Ecto neural progenitor cell (in vitro differentiated cells): ENCODE results near the gene OR52I2.

ENCODE experiments used
- DNase-seq: peaks from one replicate; pipeline ENCODE4 v3.0.0-alpha.2; 2018; ENCODE audit warnings: low spot score

The OR52I2 gene

DNA sequence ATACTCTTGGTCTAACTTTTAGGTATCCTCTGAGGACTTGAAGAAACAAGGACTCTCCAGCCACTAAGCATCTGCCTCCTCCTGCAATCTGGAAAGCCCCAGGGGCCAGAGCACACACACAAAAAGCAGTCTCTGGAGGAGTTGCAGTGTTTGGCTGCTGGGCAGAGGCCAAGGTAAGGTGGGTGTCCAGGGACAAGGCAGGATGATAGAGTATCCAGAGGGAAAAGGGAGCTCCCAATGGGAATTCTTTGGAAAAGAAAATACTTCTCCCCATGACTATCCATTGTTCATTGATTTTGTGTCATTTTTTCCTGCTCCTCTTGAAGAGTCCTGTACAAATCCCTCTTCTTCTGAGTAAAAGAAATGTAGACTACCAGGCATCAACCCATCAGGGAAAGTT is at the start of gene OR52I2:
OR52I2 (plus strand) TSS at position 301 of the 400 bp plus-strand sequence.
- DNase-seq, result no peak

- peak; percentile 56 for DNase-seq
These were observed 41.8 kb upstream of the OR52I2 start for GRCh38 chr11:4539603-4540219.

GRCh38 chr11:4541071-4541470 is 40.5 kb upstream of the OR52I2 start:
- no peak for DNase-seq

DNA sequence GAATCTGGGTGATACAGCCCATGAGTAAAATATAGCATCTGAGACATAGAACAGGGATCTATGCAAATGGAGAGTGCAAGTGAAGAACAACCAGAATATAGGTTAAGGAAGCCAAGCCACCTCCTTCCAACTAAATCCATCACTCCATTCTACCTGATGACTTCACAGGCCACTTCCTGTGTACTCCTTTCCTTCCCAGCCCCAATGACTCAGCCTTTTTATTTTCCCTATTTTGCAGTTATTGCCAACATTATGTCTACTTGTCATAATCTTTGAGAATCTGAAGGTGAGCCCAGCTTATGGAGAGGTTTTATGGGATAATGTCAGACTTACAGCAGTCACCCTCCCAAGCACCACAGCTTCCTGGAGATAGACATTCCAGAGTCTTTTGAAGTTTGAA is 38.0 kb upstream of the OR52I2 start:
- DNase-seq, result no peak

- DNase-seq, result no peak
These were observed 36.7 kb upstream of the OR52I2 start, which contains the start of gene OR52M1 for GRCh38 chr11:4544891-4545290. Gene OR52M1, plus strand, starts transcription at chr11:4545191. Its CDS starts 0 bp downstream, at chr11:4545191.

DNA sequence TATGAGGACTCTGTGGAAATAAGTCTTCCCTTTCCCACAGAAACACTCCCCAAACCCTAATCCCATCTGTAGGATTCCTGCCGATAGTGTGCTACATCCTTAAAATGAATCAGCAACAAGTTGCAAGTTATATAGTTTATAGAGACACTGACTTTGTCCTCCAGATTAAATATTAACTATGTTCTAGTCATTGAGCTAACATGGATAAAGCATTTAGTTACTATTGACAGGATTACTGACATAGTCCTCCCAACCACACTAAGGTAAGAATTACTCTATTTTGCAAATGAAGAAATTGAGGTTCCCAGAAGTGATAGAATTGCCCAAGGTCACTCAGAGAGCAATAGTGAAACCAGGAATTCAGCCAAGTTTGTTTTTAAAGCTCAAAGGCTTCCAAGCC is 34.7 kb upstream of the OR52I2 start:
- no peak for DNase-seq

- no peak for DNase-seq
These were observed 34.1 kb upstream of the OR52I2 start for GRCh38 chr11:4547416-4547815.

DNA sequence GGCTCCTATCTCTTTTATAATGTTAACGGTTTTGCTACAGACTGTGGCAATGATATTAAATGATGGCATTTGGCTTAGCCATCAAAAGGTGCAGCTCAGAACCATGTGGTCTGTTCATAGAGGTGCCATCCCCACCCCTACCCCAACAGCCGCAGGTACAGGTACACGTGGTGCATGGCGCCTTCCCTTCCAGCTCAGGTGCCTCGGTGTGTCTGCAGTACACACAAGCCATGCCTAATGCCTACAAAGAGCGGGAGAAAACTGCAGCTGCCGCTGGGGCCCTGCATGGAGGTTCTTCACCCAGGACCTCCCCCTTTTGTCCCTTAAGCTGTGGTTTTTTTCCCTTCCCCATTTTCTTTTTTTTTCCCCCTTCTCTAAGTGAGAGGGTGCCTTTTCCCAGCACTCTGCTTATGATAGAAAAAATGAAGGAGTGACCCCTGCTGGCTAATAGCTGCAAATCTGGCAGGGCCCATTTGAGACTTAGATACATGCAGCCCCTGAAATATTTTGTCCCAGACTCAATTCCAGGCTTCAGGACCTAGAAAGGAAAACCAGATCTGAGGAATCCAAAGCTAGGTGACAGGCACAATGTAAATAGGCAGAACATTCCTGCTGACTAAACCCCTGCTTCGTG is 30.1 kb upstream of the OR52I2 start:
- no peak for DNase-seq

DNA sequence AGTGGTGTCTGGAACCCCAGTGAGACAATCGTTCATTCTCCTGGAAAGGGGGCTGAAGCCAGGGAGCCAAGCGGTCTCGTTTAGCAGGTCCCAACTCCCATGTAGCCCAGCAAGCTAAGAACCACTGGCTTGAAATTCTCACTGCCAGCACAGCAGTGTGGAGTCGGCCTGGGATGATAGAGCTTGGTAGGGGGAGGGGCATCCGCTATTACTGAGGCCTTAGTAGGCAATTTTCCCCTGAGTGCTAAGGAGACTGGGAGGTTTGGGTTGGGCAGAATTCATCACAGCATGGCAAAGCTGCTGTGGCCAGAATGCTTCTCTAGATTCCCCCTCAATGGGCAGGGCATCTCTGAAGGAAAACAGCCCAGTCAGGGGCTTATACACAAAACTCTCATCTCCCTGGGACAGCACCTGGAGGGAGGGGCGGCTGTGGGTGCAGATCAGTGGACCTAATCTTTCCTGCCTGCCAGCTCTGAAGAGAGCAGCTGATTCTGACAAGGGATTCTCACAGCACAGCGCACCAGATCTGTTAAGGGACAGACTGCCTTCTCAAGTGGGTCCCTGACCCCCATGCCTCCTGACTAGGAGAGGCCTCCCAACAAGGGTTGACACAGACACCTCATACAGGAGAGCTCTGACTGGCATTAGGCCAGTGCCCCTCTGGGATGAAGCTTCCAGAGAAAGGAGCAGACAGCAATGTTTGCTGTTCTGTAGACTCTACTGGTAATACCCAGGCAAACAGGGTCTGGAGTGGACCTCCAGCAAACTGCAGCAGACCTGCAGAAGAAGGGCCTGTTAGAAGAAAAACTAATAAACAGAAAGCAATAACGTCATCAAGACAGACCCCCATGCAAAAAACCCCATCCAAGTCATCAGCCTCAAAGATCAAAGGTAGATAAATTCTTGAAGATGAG is 21.8 kb upstream of the OR52I2 start:
- no peak for DNase-seq

- DNase-seq, result no peak
These were observed 21.1 kb upstream of the OR52I2 start for GRCh38 chr11:4560467-4560866.

- DNase-seq, result no peak
These were observed 16.2 kb upstream of the OR52I2 start for GRCh38 chr11:4565371-4565770.

DNA sequence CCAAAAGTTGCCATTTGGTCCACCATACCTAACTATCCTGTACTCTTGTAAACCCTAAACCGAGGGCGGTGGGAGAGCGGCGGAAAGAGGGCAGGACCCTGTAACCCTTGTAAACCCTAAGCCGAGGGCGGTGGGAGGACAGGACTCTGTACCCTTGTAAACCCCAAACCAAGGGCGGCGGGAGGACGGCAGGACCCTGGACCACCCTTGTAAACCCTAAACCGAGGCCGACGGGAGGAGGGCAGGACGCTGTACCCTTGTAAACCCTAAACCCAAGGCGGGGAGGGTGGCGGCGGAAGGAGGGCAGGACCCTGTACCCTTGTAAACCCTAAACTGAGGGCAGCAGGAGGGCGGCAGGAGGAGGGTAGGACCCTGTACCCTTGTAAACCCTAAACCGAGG is 12.5 kb upstream of the OR52I2 start:
- no peak for DNase-seq

- DNase-seq, result no peak
These were observed 4.7 kb upstream of the OR52I2 start for GRCh38 chr11:4576880-4577279.

DNA sequence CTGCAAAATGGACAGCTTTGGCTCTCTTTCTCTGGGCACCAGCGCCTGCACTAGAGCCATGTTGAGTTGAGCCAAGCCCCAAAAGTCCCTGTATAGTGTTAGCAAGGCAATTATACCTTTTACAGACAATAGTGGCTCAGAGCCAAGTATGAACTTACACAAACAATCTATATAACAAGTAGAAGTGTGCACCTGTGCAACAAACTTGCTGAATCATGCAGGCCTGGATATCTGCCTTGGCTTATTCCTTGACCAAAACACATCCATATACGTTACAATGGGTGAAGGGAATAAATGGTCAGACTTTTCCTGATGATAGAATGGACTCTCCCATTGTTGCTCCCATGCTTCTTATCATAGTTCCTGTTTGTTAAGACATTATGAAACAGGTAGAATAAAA is 3.8 kb upstream of the OR52I2 start:
- DNase-seq, result no peak

DNA sequence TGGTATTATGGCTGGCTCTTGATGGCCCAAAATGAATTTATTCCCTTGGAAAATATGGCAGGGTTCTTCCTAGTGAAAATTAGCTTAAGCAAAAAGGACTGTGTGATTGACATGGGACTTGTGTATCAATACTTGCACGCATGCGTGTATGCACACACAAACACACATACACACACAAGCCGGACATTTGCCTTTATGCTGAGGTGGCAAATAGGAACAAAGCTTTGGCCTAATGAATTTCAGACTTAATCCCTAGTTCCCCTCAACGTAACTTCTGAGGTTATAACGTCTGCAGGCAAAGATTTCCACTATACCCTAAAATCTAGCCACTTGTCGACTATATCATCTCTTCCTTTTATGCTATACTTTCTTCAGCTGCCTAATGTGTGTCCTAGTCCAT is 2.9 kb upstream of the OR52I2 start:
- no peak for DNase-seq

GRCh38 chr11:4580124-4580523 is 1.4 kb upstream of the OR52I2 start:
- no peak for DNase-seq

DNA sequence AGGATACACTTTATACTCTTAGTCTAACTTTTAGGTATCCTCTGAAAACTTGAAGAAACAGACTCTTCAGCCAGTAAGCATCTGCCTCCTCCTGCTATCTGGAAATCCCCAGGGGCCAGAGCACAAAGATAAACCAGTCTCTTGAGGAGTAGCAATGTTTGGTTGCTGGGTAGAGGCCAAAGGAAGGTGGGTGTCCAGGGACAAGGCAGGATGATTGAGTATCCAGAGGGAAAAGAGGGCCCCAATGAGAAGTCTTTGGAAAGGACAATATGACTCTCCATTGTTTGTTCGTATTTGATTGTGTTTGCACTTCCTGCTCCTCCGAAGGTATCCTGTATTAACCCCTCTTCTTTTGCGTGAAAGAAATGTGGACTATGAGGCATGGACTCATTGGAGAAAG is 7.5 kb downstream of the OR52I2 start:
- DNase-seq, result no peak

DNA sequence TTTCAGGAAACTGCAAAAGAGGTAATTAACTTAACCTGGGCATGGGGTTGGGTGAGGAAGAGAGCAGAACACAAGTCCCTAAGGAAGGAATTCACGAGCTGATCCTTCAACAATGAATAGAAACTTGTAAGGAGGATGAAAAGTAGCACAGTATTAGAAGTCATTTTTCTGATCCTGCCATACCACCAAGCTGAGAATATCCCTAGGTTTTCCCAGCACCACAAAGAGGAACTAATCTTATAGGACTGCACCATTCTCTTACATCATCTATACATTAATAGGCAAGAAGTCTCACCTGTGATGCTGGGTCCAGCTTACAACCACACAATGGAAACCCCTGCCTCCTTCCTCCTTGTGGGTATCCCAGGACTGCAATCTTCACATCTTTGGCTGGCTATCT is 12.2 kb downstream of the OR52I2 start, which contains the start of gene OR52I1:
OR52I1 (plus strand) TSS at position 301 of the 400 bp plus-strand sequence; CDS start at position 301, 0 bp downstream.
- no peak for DNase-seq

DNA sequence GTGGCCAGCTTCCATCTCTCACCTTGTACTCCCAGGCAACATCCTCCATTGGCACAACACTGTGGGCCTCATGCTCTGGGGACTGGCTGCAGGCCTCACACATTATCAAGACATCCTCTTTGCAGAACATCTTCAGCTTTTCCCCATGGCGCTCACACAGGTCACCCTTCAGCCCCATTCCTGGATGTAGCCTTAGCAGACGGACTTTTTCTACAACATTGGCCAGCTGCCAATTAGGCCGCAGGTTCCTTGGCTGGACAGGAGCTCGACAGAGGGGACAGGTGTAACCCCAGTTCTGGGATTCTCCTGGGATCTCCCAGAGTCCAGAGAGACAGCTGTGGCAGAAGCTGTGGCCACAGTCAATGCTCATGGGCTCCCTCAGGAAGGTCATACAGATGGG is 23.5 kb downstream of the OR52I2 start:
- no peak for DNase-seq

GRCh38 chr11:4606231-4607015 is 24.9 kb downstream of the OR52I2 start:
- no peak for DNase-seq

GRCh38 chr11:4607096-4607495 is 25.6 kb downstream of the OR52I2 start:
- DNase-seq, result no peak
